ENCODE data around the gene NAA20.
"Not testable (repeated sequence)": the region's sequence is repeated elsewhere in the genome, so short reads cannot be mapped to it uniquely, and the experiment has no call there.

The NAA20 gene

GRCh38 chr20:20002101-20002998 lies 14.8 kb upstream of the NAA20 start:
- WGBS (ENCODE audit: extremely low coverage, insufficient coverage, insufficient read length): no CpG with 5 or more reads among the region's 9 CpGs
- H4K91ac ChIP-seq (ENCODE audit: low read depth, low read length): no peak overlapping the region
- no peak overlapping the region for H3K18ac ChIP-seq (ENCODE audit: low read length)
- no peak overlapping the region for H4K12ac ChIP-seq (ENCODE audit: low read depth, low read length)
- no peak overlapping the region for H3K27ac ChIP-seq (ENCODE audit: low read depth, low read length)
- no peak overlapping the region for H2BK120ac ChIP-seq (ENCODE audit: insufficient read depth, low read length, poor library complexity)
- no peaks in the 10 kb centered on the region for H3K9me3 ChIP-seq (ENCODE audit: insufficient read depth, low read depth, low read length)
- no peak overlapping the region for H3K14ac ChIP-seq (ENCODE audit: low read length)
- H3K27me3 ChIP-seq (ENCODE audit: insufficient read depth, low read length): no peaks in the 10 kb centered on the region
- H4K8ac ChIP-seq (ENCODE audit: low read depth, low read length): no peak overlapping the region
- no peak for DNase-seq
- no peaks in the 10 kb centered on the region for H3K4me1 ChIP-seq (ENCODE audit: control insufficient read depth in 1 of 2, insufficient read depth in 2 of 2, low read length in 2 of 2)
- H3K9ac ChIP-seq (ENCODE audit: low read length): no peak overlapping the region
- H3K4ac ChIP-seq (ENCODE audit: low read depth, low read length): no peak overlapping the region
- H3K36me3 ChIP-seq (ENCODE audit: control insufficient read depth in 1 of 2, insufficient read depth in 2 of 2, low read length in 2 of 2): peaks cover 22 to 34% of the 10 kb centered on the region in 2 experiments
- H2BK5ac ChIP-seq (ENCODE audit: low read depth, low read length, poor library complexity): no peak overlapping the region
- no peaks in the 10 kb centered on the region for H3K79me2 ChIP-seq (ENCODE audit: control insufficient read depth, insufficient read depth, low read length, poor library complexity)
- H2AFZ ChIP-seq (ENCODE audit: insufficient read depth, low read length, poor library complexity): no peak overlapping the region
- no peak overlapping the region for H3K23ac ChIP-seq (ENCODE audit: low read length)
- H3K4me2 ChIP-seq (ENCODE audit: low read length): no peak overlapping the region
- H2BK12ac ChIP-seq (ENCODE audit: low read length): no peak overlapping the region
- H3K79me1 ChIP-seq (ENCODE audit: low read length): no peaks in the 10 kb centered on the region
- no peak overlapping the region for H3K4me3 ChIP-seq (ENCODE audit: low read depth, low read length)
- H2AK5ac ChIP-seq (ENCODE audit: low read length): no peak overlapping the region

DNA sequence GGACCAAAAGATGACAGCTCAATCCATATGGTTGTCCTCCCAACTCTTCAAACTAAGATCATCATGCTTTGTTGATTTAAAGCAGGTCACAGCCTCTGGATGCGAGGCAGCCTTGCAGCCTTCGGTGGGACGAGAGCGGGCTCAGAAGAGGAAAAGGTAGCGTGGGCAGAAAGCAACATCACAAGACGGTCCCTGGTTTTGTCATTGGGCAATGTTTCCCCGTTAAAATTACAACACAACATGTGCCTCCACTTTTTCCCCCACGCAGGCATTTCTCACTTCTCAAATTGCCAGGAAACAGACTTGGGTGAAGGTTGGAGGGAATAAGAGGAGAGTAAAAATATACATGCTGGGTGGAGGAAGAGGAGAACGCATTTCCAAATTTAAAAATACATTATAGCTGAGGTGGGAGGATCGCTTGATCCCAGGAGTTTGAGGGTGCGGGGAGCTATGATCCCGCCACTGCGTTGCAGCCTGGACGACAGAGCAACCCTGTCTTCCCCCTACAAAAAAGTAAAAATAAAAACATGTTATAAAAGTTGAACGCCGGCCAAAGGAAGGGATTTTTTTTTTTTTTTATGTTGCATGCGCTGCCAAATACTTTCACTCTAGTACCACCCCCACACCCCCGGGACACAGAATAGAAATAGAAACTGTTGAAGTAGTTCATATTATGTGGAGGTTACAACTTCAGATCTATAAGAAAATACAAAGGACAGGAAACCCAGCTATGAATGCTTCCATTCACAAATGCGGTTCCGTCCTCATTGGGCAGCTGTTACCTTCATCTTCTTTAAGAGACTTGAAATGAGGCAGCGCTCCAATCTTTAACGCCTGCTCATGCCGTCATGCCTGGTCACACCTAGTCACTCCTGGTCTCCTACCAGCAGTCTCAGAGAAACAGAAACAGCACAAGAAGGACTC lies 13.9 kb upstream of the NAA20 start:
- Histone ChIP-seq H2BK12ac (ENCODE audit: low read length) (no peak overlapping the region), H3K4me3 (ENCODE audit: low read depth, low read length) (no peak overlapping the region), H4K91ac (ENCODE audit: low read depth, low read length) (no peak overlapping the region), H2BK5ac (ENCODE audit: low read depth, low read length, poor library complexity) (no peak overlapping the region), H3K4me2 (ENCODE audit: low read length) (no peak overlapping the region), H3K27ac (ENCODE audit: low read depth, low read length) (no peak overlapping the region), H4K12ac (ENCODE audit: low read depth, low read length) (no peak overlapping the region), H3K36me3 (ENCODE audit: control insufficient read depth in 1 of 2, insufficient read depth in 2 of 2, low read length in 2 of 2) (peaks cover 20 to 32% of the 10 kb centered on the region in 2 experiments), H3K14ac (ENCODE audit: low read length) (no peak overlapping the region), H3K79me1 (ENCODE audit: low read length) (no peaks in the 10 kb centered on the region), H3K18ac (ENCODE audit: low read length) (no peak overlapping the region), H3K4me1 (ENCODE audit: control insufficient read depth in 1 of 2, insufficient read depth in 2 of 2, low read length in 2 of 2) (no peaks in the 10 kb centered on the region), H2AFZ (ENCODE audit: insufficient read depth, low read length, poor library complexity) (no peak overlapping the region), H3K27me3 (ENCODE audit: insufficient read depth, low read length) (no peaks in the 10 kb centered on the region), H3K9me3 (ENCODE audit: insufficient read depth, low read depth, low read length) (no peaks in the 10 kb centered on the region), H3K4ac (ENCODE audit: low read depth, low read length) (no peak overlapping the region), H3K23ac (ENCODE audit: low read length) (no peak overlapping the region), H4K8ac (ENCODE audit: low read depth, low read length) (no peak overlapping the region), H2AK5ac (ENCODE audit: low read length) (no peak overlapping the region), H3K9ac (ENCODE audit: low read length) (no peak overlapping the region), H3K79me2 (ENCODE audit: control insufficient read depth, insufficient read depth, low read length, poor library complexity) (no peaks in the 10 kb centered on the region), H2BK120ac (ENCODE audit: insufficient read depth, low read length, poor library complexity) (no peak overlapping the region)
- WGBS (ENCODE audit: extremely low coverage, insufficient coverage, insufficient read length): no CpG with 5 or more reads among the region's 23 CpGs
- peak; percentile 24 to 59 for DNase-seq

DNA sequence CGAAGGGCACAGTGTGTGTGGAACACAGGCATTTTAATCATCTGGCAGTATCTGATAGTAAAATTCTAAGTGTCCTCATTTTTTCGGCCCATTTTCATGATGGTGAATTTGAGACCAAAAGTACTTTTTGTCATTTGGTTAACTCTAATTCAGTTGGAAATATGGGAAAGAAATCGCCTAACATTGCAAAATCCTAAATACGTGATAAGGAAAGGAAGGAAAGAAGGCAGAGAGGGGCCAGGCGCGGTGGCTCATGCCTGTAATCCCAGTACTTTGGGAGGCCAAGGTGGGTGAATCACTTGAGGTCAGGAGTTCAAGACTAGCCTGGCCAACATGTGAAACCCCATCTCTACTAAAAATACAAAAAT lies 13.2 kb upstream of the NAA20 start:
- not testable (repeated sequence) for H3K27me3 ChIP-seq (ENCODE audit: insufficient read depth, low read length); H3K27ac ChIP-seq (ENCODE audit: low read depth, low read length); H3K9ac ChIP-seq (ENCODE audit: low read length); H3K79me2 ChIP-seq (ENCODE audit: control insufficient read depth, insufficient read depth, low read length, poor library complexity); H4K12ac ChIP-seq (ENCODE audit: low read depth, low read length); H2BK5ac ChIP-seq (ENCODE audit: low read depth, low read length, poor library complexity); H3K9me3 ChIP-seq (ENCODE audit: insufficient read depth, low read depth, low read length); H3K18ac ChIP-seq (ENCODE audit: low read length); H3K4me3 ChIP-seq (ENCODE audit: low read depth, low read length); H2AK5ac ChIP-seq (ENCODE audit: low read length); DNase-seq; H2AFZ ChIP-seq (ENCODE audit: insufficient read depth, low read length, poor library complexity); H2BK120ac ChIP-seq (ENCODE audit: insufficient read depth, low read length, poor library complexity); H4K91ac ChIP-seq (ENCODE audit: low read depth, low read length); H3K4me1 ChIP-seq (ENCODE audit: control insufficient read depth in 1 of 2, insufficient read depth in 2 of 2, low read length in 2 of 2); H4K8ac ChIP-seq (ENCODE audit: low read depth, low read length); H3K14ac ChIP-seq (ENCODE audit: low read length); H3K23ac ChIP-seq (ENCODE audit: low read length); H3K4me2 ChIP-seq (ENCODE audit: low read length); H2BK12ac ChIP-seq (ENCODE audit: low read length); H3K79me1 ChIP-seq (ENCODE audit: low read length); H3K4ac ChIP-seq (ENCODE audit: low read depth, low read length)
- WGBS (ENCODE audit: extremely low coverage, insufficient coverage, insufficient read length): no CpG with 5 or more reads among the region's 6 CpGs
- H3K36me3 ChIP-seq (ENCODE audit: control insufficient read depth in 1 of 2, insufficient read depth in 2 of 2, low read length in 2 of 2): peaks cover 14 to 26% of the 10 kb centered on the region in 2 experiments

- H3K9me3 ChIP-seq (ENCODE audit: insufficient read depth, low read depth, low read length): no peaks in the 10 kb centered on the region
- H3K18ac ChIP-seq (ENCODE audit: low read length): no peak overlapping the region
- H3K14ac ChIP-seq (ENCODE audit: low read length): no peak overlapping the region
- H4K8ac ChIP-seq (ENCODE audit: low read depth, low read length): no peak overlapping the region
- H2BK5ac ChIP-seq (ENCODE audit: low read depth, low read length, poor library complexity): no peak overlapping the region
- no peaks in the 10 kb centered on the region for H3K79me2 ChIP-seq (ENCODE audit: control insufficient read depth, insufficient read depth, low read length, poor library complexity)
- no peak overlapping the region for H2AFZ ChIP-seq (ENCODE audit: insufficient read depth, low read length, poor library complexity)
- H2BK120ac ChIP-seq (ENCODE audit: insufficient read depth, low read length, poor library complexity): no peak overlapping the region
- H2AK5ac ChIP-seq (ENCODE audit: low read length): no peak overlapping the region
- no peaks in the 10 kb centered on the region for H3K79me1 ChIP-seq (ENCODE audit: low read length)
- DNase-seq: no peak
- H3K4me2 ChIP-seq (ENCODE audit: low read length): no peak overlapping the region
- H4K91ac ChIP-seq (ENCODE audit: low read depth, low read length): no peak overlapping the region
- H3K9ac ChIP-seq (ENCODE audit: low read length): no peak overlapping the region
- H3K4me1 ChIP-seq (ENCODE audit: control insufficient read depth in 1 of 2, insufficient read depth in 2 of 2, low read length in 2 of 2): no peaks in the 10 kb centered on the region
- no peak overlapping the region for H3K23ac ChIP-seq (ENCODE audit: low read length)
- H4K12ac ChIP-seq (ENCODE audit: low read depth, low read length): no peak overlapping the region
- no peak overlapping the region for H3K4me3 ChIP-seq (ENCODE audit: low read depth, low read length)
- H3K36me3 ChIP-seq (ENCODE audit: control insufficient read depth in 1 of 2, insufficient read depth in 2 of 2, low read length in 2 of 2): peaks cover 10 to 15% of the 10 kb centered on the region in 2 experiments
- no peak overlapping the region for H3K27ac ChIP-seq (ENCODE audit: low read depth, low read length)
- H3K27me3 ChIP-seq (ENCODE audit: insufficient read depth, low read length): no peaks in the 10 kb centered on the region
- no peak overlapping the region for H3K4ac ChIP-seq (ENCODE audit: low read depth, low read length)
- no peak overlapping the region for H2BK12ac ChIP-seq (ENCODE audit: low read length)
- WGBS (ENCODE audit: extremely low coverage, insufficient coverage, insufficient read length): no CpG with 5 or more reads among the region's 7 CpGs
Measured at GRCh38 chr20:20005342-20005741, 11.8 kb upstream of the NAA20 start.

Data from trophoblast cell (in vitro differentiated cells and primary cell).